Fibroblast of skin of left biceps (primary cell): ENCODE data around the gene ABHD13.

Experiments
- DNase-seq, 2 experiments: peaks; one replicate each; pipeline ENCODE4 v3.0.0-alpha.2; 2013; ENCODE audit warnings: low read depth in 2 of 2

ABHD13 gene

DNA sequence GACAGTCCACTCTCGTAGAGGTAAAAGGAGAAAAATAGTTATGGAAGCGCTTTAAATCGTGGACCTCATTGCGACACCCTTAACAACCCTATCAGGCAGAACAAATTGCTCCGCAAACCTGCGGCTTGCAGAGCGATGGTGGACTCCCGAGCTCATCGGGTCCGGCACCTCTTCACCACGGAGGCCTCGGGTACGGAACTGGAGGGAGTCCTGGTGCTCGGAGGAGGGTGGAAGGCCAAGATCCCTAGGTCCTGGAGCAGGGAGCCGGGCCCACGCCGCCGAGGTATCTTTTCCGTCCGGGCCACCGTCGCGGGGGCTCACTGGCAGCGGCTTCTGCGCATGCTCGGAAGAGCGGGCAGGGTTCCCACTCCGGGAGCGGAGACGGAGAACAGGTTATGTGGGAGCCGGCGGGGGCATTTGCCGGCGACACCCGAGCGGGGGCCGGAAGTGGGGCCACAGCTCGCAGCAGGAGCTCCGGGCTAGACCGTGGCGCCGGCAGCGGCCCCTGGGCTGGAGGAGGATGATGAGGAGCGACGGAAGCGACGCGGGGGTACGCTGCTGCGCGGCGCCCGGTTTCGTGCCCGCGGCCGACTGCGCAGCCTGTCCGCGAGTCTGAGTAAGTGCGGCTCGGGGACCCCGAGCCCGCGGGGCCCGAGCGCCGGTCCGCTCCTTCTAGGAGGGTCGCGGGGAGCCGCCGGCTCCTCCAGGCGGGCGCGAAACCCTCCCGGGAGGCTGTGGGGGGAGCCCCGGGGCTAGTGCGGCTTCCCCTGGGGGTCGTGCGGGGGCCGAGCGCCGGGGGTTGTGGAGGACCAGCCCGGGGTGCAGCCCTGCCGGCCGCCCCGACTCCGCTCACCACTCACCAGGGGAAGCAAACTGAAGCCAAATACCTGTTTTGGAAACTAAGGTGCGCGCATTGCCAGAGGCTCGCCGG lies at the start of gene ABHD13:
TSS of gene ABHD13 (plus strand) at position 349 of the 931 bp plus-strand sequence. CDS start 10,827 bp downstream, outside the sequence.
- DNase-seq: peak; percentile 84 to 87

DNA sequence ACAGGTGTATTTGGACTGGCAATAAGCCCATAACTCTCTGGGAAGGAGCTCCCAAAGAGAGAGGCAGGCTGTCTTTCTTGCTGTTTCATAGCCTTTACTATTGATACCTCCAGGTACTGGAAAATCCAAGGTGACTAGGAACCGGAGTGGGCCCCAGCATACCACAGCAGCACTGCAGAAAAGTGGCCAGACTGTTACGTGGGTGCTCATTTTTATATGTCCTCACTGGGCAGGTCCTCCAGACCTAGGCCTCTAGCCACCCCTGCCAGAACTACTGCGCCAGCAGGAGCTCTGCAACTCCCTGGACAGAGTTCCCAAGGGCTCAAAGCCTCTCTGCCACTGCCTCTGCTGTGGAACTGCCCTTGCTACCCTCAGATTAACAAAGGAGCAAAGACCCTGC lies 49.3 kb upstream of the ABHD13 start:
- no peak for DNase-seq

DNA sequence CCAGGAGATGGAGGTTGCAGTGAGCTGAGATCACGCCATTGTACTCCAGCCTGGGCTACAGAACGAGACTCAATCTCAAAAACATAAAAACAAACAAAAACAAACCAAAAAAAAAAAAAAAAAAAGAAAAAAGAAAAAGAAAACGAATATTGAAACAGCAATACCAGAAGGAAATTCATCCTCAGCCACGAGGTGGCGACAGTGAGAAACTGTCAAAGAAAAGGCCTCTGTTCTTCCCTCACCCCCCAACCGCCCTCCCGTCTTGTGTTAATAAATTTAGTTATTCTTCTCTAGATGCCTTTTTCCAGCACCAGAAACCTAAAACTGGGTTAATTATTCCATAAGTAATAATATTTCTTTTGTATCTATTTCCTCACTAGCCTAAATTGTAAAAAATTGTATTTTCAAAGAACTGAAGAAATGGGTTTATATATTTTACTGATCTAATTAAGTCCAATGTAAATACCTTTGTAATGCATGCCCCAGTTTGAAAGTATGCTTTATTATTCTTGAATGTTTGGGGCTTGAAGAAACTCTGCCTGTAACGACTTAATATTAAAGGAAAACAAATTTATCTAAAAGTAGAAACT lies 41.4 kb upstream of the ABHD13 start:
- no peak for DNase-seq

DNA sequence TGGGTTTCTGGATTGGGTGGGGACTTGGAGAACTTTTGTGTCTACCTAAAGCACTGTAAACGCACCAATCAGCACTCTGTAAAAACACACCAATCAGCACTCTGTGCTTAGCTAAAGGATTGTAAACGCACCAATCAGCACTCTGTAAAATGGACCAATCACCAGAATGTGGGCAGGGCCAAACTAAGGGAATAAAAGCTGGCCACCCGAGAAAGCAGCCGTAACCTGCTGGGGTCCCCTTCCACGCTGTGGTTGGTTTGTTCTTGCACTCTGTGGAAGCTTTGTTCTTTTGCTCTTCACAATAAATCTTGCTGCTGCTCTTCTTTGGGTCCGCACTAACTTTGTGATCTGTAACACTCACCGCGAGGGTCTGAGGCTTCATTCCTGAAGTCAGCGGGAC lies 40.1 kb upstream of the ABHD13 start:
- DNase-seq: no peak

DNA sequence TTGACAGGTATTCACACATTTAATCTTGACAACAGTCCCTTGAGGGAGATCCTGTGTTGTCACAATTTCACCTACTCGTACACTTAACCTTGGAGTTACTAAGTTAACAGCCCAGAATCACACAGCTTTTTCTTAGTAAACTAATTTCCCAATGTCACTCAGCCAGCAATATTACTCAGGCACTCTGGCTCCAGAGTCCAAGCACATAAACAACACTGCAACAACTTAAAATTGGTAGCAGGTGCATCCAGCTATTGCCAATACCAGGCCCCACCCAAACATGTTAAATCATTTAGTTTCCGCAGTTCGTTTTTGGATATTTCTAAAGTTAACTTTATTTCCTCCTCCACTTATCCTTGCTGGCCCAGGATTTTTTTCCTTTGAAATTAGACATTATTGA lies 35.5 kb upstream of the ABHD13 start:
- DNase-seq: no peak

DNA sequence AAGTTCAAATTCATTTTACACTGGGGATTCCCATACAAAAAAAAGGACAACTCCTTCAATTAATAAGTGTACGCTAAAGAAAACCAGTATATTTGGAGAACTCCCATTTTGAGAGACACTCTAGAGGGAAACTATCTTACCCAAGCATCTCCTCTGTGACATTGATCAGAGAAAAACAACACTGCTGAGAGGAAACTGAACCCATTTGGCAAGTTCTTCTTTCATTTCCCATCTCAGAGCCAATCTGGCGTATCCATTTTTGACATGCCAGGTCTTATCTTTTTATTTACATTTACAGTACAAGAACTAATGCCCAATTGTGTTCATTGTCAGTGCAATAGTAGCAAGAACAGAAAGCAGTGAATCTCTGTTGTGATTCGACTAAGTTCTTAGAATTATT lies 33.0 kb upstream of the ABHD13 start:
- DNase-seq: no peak

DNA sequence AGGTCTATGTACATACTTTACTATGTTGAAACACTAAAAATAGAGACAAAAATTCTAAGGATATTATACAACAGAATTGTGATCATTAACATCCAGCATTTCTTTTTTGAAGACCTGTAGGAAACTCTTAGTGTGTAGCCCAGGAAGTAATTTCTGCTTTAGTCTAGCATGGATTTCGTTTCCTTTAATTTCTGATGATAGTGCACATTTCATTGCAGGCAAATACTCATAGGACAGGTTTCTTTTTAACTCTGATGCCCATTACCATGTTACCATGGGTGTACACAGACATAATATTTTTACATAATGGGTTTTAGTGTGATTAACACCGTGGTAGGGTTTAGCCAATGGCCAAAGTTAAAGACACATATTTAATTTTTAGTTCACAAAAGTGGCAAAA lies 29.9 kb upstream of the ABHD13 start:
- no peak for DNase-seq

DNA sequence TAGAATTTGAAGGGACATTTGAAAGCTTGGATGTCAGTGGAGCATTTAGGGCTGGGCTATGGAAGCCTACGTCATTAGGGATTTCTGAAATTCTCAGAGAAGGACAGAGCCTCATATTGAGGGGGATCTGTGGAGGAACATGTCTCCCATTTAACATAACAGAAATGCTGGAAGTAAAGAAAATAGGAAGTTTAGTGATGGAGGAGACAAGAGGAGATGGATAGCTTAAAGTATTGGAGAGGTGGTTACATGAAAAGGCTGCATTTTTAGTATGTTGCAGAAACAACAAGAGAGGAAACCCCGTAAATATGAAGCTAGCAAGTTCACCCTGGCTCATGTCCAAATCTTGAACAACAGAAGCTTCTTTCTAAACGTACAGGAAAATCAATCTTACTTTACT lies 27.3 kb upstream of the ABHD13 start:
- DNase-seq: no peak

DNA sequence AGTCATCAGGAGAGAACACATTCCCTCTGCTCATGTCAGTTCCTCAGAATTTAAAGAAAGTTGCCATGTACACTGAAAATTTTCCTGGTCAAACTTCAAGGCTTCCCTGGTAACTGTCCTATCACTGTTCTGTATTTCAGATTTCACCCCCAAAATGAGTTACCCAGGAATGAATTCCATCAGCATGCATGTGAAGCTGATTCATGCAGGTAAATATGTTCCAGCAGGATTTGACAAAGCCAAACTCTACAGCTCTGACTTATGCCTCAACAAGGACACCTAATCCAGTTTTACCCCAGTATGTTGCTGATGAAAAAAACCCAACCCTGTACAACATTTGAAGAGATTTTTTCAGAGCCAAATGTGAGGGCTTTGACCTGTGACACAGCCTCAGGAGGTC lies 24.4 kb upstream of the ABHD13 start:
- no peak for DNase-seq

DNA sequence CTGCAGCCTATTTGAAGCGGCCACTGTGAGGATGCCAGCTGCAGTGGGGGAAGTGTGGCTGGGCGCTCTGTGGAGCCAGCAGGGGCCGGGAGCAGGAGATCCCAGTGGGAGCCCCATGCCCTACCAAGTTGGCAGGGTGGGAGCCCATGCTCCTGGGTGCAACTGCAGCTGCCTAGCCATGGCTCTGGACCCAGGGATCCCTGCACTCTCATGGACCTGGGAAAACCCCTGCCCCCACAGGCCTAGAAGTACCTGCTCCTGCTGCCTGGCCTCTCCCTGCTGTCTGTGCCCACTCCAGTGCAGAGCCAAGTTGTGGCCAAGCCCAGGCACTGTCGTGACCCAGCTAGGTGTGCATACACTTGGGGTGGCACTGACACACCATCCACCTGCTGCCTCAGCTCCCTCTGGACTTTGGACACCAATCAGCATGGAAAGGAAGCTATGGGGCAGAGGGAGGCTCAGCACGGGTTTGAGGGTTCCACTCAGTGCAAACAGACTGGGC lies 23.7 kb upstream of the ABHD13 start:
- DNase-seq: no peak

DNA sequence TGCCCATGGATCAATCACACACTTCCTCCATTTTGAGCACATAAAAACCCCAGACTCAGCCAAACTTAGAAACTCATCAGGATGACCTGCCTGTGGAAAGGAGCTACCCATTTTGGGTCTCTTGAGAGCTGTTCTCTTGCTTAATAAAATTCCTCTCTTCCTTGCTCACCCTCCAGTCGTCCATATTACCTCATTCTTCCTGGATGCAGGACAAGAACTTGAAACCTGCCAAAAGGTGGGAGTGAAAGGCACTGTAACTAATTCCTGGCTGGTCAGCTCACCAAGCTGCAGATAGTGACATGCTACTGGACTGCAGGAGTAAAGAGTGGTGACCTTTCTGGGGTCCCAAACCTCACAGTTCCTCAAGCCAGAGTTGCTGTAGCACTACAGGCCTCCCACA lies 23.0 kb upstream of the ABHD13 start:
- no peak for DNase-seq

DNA sequence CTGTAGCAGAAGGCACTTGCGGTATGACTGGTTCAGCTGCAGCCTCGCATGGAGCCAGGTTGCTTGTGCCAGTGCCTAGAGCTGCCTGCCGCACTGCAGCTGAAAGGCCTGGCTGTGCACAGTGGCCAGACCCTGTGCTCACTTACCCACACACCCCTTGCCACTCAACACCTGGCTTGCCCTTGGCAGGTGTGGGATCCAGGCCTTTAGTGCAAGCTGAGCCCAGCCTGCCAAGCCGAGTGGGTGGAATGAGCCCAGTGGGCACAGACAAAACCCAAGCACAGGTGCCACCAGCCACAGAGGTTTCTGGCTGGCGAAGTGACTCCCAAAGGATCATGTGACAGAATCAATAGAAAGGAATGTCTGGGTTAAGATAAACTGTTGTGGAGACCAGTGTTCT lies 22.3 kb upstream of the ABHD13 start:
- DNase-seq: no peak

DNA sequence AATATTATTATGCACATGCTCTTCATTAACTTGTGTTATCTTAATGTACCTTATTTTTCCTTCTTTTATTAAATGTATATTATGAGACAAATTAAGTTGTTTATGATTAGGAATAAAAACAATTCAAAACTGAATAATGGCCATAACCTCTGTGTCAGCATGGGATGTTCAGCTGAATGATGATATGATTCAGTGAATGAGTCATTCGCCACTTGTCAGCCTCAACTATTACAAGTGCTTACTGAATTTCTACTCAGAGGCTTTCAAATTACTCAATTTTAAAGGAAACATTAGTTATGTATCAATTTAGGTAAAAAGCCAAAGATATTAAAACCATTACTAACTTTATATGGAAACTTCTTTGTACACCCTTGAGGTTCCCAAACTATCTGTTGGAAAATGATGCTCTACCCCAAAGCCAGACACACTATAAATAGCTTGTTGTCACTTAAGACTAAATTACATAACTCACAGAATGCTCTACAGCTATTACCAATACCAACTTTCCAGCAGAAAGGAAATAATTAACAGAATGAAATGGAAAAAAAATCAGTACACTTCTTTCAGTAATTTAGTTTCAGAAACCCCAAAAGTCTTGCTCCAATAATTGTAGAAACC lies 17.3 kb upstream of the ABHD13 start:
- no peak for DNase-seq

DNA sequence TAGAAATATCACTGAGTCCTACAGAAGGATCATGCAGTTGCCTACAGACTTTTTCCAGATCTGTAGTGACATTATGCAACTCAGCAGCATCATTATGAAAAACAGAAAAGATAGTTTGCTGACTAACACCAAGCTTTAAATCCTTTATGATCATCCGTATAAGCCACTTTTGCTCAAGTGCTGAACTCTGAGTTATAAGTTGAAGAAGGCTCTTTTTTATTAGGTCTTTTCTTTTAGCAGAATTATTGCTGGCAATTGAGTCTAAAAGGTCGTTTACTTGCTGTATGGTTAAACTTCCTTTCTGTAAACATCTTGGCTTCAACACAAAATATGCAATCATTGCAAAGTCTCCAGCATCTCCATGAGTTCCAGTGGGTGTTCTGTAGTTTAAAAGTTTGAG lies 7.6 kb upstream of the ABHD13 start:
- DNase-seq: no peak

DNA sequence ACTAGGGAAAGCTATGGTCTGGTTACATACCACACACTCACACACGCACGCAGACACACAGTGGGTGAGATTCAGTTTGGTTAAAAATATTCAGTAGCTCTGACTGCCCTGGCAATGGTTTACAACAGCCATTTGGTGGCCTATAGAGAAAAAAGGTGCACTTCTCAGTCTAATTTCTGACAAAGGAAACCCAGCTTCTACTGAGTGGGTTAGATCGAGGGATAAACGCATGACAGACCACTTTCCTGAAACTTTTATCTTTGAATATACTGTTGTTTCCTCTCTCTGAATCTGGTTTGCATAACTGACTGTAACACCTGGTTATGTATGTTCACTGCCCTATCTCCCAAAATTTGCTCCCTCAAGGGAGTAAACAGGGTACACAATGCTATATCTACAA lies 5.3 kb upstream of the ABHD13 start:
- DNase-seq: no peak

DNA sequence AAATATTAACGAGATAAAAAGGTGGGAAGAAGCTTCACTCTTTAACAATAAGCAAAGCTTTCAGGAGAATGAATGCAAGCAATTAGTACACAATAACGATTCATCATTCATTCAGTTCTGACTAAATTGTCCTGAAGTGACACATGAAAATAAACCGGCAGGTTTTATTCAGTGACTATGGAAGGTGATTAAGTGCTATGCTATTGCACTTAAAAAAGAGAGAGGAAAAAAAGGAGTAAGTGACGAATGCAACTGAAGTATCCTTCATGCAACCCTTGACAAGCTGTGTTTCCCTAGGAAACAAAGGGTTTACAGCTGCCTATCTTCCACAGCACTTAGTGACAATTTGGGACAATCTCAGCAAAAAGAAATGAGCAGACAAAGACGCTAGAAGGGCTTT lies 4.2 kb upstream of the ABHD13 start:
- DNase-seq: no peak

DNA sequence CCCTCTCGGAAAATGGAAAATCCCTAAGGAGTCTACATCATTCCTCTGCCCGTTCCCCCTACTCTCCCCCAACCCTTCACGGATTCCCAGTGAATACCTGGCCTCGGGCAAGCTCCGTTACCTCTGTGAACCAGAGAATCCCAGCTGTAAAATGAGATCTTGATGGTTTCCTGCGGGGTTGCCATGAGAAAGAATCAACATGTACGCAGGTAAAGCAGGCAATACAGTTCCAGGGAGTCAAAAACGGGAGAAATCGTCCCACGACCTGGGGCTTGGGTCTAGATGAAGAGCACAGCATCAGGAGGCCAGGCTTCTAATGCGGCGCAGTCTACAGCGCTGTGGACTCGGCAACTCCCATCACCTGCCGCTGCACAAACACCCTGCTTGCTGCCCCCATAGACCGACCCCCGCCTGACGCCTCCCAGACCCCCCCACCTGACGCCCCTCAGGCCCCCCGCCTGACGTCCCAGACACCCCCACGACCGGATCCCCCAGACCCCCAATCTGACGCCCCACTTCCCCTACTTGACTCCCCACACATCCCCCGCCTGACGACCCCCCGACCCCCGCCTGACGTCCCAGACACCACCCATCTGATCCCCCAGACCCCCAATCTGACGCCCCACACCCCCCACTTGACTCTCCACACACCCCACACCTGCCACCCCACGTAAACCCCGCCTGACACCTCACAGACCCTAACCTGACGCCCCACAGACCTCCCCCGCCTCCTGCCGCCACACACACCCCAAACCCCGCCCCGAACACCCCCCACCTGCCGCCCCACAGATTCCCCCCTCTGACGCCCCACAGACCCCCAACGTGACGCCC lies 3.5 kb upstream of the ABHD13 start:
- DNase-seq: no peak

DNA sequence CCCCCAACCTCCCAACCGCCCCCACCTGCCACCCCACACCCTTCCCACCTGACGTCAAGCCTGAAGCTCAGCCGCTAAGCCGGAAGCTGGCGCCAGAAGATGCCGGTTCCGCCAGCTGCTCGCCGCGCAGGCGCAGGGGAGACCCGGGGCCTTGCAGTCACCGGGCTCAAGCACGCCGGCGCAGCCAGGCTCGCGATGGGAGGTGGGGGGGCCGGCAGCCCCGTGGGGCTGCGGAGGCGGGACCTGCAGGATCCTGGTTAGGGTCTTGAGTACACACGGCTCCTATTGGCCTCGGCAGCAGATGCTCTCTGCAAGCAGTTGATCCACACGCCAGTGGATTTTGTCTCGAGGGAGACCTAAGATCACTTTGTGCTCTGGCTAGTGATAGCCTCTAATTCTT lies 2.8 kb upstream of the ABHD13 start, which contains the start of gene LIG4:
TSS of gene LIG4 (minus strand) at position 101 of the 400 bp plus-strand sequence. CDS start 4,268 bp downstream, outside the sequence.
- peak; percentile 67 to 68 for DNase-seq

DNA sequence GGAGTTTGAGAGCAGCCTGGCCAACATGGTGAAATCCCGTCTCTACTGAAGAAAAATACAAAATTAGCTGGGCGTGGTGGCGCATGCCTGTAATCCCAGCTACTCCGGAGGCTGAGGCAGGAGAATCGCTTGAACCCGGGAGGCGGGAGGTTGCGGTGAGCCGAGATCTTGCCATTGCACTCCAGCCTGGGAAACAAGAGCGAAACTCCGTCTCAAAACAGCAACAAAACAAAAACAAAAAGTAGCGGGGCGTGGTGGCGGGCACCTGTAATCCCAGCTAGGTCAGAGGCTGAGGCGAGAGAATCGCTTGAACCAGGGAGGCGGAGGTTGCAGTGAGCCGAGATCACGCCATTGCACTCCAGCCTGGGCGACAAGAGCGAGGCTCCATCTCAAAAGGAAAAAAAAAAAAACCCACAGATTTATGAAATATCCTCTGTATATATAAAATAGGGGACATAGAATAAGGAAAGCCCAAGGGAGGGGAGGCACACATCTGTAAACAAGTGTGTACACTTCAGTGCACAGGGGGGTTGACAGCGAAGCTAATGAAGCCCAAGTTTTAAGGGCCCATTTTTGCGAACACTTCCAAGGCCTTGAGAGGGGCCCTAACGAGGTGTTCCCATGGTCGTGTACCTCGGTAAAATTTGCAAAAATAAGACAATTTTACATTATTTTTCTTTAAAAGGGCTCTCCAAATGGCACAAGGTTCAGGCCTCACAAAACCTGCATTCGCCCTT lies 717 bp upstream of the ABHD13 start:
- peak in 1 of 2 experiments; percentile 13 for DNase-seq

DNA sequence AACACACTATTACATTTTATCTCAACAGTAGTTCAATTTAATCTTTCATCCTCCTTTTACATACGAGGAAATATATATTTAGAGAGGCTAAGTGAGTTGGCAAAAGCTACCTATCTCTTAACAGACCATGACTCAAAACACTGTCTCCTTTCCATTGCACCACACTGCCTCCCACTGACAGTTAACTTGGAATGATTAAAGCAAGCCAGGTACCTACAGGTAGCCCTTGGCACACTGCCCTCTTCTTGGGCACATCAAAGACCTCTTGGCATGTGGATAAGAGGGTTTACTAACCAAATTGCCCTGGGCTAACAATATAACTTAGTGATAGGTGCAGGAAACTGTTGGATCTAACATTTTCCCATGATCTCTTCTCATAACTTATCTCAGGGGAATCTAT lies 1.8 kb downstream of the ABHD13 start:
- DNase-seq: no peak
